COR-L47 (cell line): ENCODE data around the gene KNSTRN.
A peak's percentile ranks its signal among the peaks of the same experiment; 100 is the strongest.

Source experiments
- DNase-seq: peaks from one replicate; lab custom pipeline; 2025; lab: John Stamatoyannopoulos, UW

The KNSTRN gene

DNA sequence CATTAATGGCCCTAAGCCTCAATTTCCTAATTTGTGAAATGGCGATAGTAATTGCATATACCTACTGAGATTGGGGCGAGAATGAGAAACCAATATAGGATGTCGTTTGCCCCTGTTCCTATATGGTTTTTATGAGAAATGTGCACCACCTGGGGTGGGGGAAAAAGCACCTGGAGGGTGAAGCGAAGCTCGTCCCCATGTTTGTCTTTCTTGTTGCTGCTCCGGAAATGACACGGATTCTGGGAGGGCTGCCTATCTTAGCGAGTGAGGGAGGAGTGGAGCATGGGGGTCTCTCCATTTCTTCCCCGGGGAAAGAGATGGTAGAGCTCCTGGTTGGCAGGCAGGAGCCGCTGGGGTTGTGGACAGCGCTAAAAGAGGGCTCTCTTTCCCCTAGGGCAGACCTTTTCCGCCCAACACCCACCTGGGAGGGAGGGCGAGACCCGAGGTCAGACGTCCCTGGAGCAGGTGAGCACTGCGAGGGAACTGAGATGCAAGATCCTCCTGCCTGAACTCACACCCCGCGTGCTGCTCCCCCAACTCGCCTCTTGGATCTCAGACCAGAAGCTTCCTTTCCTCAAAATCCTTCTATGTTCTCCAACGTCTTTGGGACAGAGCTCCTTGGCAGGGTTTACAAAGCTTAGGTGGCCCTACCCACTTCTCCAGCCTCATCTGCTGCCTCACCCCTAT is 52.6 kb downstream of the KNSTRN start:
- DNase-seq = no peak

- no peak for DNase-seq
These were observed 53.2 kb downstream of the KNSTRN start for GRCh38 chr15:40435710-40436089.

DNA sequence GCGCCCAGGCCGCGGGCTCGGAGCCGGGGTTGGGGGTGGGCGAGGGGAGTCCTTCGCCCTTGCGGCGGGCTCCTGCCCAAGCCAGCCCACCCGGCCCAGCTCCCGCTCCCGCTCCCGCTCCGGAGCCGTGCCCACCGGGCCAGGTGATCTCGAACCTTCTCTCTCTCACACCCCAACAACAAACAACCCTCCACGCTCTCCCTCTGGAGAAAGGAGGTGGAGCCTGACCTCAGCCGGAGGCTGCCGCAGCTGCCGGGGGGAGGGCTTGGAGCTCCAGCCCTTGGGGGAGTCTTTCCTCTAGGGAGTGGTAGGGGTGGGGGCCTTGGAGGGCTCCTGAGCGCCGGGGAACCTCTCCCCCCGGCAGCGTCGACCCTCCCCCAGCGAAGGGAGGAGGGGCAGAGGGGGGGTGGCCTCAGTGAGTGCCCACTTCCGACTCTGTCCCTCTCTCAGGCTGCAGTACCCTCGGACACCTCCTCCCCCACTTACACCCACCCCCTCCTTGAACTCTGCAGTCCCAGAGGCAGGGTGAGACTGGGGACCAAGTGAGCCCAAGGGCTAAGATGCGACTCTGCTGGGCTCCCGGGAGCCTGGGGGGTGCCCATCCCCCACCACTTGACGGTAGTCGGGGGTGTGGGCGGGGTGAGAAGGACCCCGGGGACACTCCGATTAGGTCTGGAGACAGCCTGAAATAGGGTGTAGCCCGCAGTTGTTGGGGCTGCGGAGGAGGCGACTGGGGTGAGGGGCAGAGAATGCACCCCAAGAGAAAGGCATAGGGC is 53.8 kb downstream of the KNSTRN start:
- peak; percentile 25 for DNase-seq

GRCh38 chr15:40436892-40437751 is 54.6 kb downstream of the KNSTRN start:
- DNase-seq = no peak

- DNase-seq = no peak
These were observed 55.5 kb downstream of the KNSTRN start for GRCh38 chr15:40437752-40438687.

- no peak for DNase-seq
These were observed 56.2 kb downstream of the KNSTRN start for GRCh38 chr15:40438712-40439111.

DNA sequence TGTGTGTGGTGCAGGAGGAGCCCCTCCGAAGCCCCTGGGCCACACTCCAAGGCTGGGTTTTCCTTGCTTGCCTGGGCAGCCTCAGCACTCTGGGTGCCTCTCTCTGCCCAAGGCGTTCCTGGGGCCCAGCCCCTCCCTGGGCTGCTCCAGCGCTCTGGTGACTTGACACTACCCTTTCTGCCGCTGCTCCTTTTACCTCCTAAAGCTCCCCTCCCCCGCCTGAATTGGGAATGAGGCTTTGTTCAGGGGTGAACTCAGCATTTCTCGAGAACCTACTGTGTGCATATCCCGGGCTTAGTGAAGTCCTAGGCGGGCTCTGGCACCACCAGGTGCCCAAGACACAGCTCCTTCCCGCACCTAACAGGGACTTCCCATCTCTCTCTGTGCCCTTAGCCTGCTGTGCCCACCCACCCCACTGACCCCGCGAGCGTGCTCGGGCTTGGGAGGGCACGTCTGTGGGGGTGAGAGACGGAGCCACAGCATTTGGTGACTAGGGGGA is 57.0 kb downstream of the KNSTRN start:
- DNase-seq = no peak

DNA sequence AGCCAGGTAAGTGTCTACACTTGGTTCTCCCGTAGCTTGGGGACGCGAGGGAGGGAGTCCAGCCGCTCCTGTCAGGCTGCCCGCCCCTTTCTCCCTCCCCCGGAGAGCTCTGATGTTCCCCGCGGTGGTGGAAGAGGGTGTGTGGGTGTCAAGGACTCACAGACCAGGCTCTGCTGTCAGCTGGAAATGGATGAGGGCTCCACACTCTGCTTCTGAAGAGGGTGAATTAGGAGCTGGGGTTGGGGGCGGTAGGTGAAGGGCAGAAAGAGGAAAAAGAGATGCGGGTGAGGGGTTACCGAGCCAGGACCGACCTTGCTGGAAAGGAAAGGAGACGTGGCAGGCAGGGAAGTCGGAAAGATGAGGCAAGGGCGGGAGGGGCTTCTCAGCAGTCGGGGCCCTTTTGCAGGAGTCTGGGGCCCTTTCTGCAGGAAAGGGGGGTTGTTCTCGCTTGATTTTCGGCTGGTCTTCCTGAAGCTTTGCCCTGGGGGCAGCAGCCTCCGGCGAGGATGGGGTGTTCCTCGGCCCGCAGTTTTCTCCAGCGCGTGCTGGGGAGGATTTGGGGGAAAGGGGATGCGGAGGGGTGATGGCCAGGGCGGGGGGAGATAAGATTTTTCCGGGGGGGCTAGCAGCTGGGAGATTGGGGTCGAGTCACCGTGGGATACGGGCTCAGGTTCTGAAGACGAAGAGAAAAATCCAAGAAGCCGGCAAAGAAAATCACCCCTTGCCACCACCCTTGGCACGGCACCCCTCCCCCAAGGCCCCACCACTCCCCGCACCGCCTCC is 57.6 kb downstream of the KNSTRN start:
- DNase-seq = peak; percentile 56

- peak; percentile 96 for DNase-seq
These were observed 58.4 kb downstream of the KNSTRN start, which contains the start of gene BAHD1 for GRCh38 chr15:40440743-40441564. Gene BAHD1 (plus strand): TSS chr15:40440953. CDS start chr15:40458465, 17,512 bp downstream.

DNA sequence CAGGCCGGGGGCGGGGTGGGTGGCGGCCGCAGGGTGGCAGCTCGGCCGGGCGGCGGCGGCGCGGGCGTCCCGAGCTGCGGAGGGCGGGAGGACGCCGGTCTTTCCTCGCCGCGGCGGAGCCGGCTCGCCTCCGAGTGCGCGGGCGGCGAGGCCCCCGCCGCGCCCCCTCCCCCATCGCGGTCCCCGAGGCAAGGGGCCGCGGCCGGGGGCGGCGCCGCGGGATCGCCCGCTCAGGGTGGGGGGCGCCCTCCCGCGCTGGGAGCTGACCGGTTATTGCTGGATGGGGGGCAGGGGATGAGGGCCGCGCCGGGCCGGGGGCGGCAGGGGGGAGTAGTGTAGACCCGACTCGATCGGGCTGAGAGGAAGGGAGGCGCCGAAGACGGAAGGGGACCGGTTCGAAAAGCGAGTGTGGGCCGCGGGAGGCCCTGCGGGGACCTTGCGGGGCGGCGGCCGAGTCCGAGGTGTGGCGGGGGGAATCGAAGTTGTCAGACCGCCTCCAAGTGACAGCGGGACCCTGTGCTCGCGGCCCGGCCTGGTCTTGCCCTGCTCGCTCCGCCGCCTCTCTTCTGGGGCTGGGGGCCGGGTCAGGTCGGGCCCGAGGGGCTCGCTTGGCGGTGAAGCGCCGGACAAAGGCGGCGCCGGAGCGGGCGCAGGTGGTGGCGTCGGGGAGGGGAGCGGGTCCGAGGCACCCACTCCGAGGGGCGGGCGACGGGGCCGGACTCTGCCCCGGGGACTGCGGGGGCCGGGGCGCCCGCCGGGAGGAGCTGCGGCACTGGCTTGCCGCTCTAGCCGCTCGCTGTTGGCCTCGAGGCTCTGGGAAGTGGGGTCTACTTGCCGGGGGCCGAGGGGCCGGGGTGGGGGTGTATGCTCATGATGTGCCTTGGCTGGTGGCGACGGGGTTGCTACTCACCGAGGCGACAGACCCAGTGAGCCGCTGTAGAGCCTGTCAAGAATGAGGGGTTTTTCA is 59.3 kb downstream of the KNSTRN start:
- DNase-seq = no peak

DNA sequence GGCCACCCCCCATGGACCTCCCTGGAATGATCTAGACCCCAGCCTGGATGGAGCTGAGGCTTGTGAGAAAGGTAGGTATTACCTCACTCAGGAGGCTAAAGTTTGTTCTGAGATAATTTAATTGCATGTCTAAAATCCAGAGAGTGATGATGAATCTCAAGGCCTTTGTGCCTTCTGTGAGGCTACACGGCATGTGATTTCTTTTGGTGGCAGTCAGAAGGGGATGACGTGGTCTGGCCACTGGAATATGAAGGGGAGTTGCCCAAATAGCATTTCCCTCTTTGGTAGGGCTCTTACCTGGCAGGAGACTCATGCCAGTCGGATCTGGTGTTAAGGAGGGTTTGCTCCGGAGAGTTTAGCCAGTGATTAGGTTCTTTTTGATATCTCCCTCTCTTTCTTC is 60.7 kb downstream of the KNSTRN start:
- DNase-seq = no peak

DNA sequence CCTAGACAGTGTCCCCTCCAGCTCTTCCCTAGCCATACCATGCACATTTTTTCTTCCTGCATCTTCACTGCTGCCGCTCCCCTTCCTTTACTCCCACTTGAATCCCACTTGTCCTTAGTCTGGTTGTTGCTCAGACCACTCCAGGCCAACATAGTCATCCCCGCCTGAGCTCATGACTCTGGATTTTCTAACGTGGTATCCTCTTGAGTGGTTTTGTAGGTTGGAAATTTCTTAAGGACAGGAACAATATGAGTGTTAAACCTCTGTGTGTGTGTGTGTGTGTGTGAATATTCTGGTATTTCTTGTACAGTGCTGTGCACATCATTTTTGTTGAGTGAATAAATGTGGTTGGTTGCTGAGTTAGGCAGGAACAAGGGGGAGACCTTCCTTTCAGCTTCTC is 61.3 kb downstream of the KNSTRN start:
- no peak for DNase-seq
